Measurements from ENCODE around the gene HSPB9.
A peak's percentile ranks its signal among the peaks of the same experiment; 100 is the strongest.

The HSPB9 gene

DNA sequence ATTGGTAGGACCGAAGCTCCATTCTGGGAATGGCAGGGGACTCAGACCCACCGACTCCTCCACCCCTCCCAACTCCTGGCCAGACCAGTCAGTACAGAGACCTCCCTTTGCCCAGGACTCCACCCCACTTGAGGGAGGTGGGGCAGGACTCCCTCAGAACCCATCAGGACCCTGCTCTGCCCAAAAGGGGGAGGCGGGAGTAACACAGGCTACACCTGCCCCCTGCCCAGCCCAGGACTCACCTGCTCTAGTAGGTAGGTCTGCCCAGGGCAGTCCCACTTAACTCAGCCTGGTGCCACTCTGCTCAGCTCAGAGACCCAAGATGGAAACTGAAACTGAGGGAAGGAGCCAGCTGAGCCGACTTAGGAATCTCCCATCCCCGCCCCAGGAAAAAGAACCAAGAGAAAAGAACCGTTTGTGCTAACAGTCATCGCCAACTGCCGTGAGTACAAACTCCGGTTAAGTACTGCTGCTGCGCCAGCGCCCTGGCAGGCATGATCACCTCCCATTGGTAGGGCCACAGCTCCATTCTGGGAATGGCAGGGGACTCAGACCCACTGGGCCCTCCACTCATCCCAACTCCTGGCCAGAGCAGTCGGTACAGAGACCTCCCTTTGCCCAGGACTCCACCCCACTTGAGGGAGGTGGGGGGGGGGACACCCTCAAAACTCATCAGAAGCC, 10.6 kb upstream of the HSPB9 start:
- no peak for DNase-seq (ENCODE audit: low read depth, low spot score)
- peak overlapping the region; percentile 55 for H3K4me3 ChIP-seq (ENCODE audit: low read depth, low read length)
- TF ChIP-seq, protein P1, sequence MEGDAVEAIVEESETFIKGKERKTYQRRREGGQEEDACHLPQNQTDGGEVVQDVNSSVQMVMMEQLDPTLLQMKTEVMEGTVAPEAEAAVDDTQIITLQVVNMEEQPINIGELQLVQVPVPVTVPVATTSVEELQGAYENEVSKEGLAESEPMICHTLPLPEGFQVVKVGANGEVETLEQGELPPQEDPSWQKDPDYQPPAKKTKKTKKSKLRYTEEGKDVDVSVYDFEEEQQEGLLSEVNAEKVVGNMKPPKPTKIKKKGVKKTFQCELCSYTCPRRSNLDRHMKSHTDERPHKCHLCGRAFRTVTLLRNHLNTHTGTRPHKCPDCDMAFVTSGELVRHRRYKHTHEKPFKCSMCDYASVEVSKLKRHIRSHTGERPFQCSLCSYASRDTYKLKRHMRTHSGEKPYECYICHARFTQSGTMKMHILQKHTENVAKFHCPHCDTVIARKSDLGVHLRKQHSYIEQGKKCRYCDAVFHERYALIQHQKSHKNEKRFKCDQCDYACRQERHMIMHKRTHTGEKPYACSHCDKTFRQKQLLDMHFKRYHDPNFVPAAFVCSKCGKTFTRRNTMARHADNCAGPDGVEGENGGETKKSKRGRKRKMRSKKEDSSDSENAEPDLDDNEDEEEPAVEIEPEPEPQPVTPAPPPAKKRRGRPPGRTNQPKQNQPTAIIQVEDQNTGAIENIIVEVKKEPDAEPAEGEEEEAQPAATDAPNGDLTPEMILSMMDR (IDR thresholded peaks at IDR 0.05; ENCODE audit: insufficient read depth, low read length, missing control alignments): no peak
- ChIA-PET POLR2A (interaction anchor here (1.5 to 2.3 kb wide), 3 partner anchors 85 to 146 kb away, joined by 4 to 7 read pairs (median 4); partner anchors contain the start of genes CNP and DNAJC7), CTCF (interaction anchor here (1.4 to 25.6 kb wide), 6 partner anchors 8 to 415 kb away, joined by 3 to 451 read pairs (median 37); partner anchors contain the start of genes CNP, DNAJC7, KAT2A and NKIRAS2)

DNA sequence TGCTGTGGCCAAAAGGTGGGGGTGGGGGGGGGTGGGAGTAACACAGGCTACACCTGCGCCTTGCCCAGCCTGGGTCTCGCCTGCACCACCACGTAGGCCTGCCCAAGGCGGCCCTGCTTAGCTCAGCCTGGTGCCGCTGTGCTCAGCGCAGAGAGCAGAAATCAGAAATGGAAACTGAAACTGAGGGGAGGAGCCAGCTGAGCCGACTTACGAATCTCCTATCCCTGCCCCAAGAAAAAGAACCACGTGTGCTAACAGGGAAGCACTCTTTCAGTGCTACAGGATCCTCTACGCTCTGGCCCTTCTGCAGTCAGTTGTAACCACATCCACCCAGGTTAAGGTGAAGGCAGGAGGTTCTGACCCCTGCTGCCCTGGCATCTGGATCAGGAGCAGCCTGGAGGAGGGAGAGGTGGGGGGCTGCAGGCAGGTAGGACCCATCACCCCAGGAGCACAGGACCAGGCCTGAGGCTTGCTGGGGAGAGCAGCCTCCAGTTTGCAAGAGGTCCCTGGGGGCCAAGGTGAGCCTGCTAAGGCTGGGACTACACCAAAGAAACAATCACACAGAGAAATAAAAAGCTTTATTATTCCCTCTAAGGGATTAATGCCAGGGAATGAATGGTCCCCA, 9.9 kb upstream of the HSPB9 start, which contains the start of gene DHX58:
Gene DHX58 (minus strand): TSS at position 163 of the 625 bp plus-strand sequence. CDS start 822 bp downstream, outside the sequence.
- ChIA-PET POLR2A (interaction anchor here (0.6 to 2.3 kb wide), 5 partner anchors 85 to 290 kb away, joined by 3 to 7 read pairs (median 4); partner anchors contain the start of genes CNP, DNAJC7 and NKIRAS2), CTCF (interaction anchor here (2.4 to 25.6 kb wide), 5 partner anchors 8 to 150 kb away, joined by 7 to 451 read pairs (median 52); partner anchors contain the start of genes CNP, DNAJC7, KAT2A and NKIRAS2)
- TF ChIP-seq, protein P1 (IDR thresholded peaks at IDR 0.05; ENCODE audit: insufficient read depth, low read length, missing control alignments): no peak
- peak; percentile 36 for DNase-seq (ENCODE audit: low read depth, low spot score)
- peak within 1 kb of the TSS; percentile 55 for H3K4me3 ChIP-seq (ENCODE audit: low read depth, low read length)

DNA sequence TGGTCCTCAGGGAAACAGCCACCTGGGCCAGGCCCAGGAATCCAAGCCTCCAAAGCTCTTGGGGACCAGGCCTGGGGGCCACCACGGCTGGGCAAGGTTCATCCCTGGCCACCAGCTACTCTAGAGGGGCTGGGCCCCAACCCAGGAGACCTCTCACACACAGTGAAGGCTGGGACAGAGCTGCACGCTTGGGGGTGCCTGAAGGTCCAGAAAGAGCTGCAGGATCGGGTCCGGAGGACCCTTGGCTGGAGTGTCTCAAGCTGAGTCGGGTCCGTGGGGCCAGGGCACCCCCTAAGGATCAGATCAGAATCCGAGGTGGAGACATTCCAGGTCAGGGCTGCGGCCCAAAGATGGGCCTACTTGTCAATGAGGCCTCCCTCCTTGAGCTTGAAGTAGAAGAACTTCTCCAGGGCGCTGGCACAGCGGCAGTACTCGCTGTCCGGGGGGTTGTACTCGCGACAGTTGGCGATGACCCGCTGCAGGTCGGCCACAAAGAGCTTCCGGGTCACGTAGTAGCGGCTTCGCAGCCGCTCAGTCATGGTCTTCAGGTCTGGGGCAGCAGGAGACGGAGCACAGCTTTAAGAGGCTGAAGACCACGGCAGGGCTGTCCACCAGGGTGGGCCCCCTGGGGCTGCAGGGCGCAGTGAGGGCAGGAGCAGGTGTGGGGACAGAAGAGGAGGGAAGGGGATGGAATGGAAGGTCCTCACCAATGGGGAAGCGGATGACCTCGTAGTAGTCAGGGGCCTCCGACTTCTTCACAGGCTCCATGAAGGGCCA, 9.1 kb upstream of the HSPB9 start:
- ChIA-PET CTCF (interaction anchor here (0.9 to 25.6 kb wide), 5 partner anchors 11 to 151 kb away, joined by 3 to 451 read pairs (median 52); partner anchors contain the start of genes CNP, DNAJC7 and NKIRAS2), POLR2A (interaction anchor here (1.4 to 2.3 kb wide), 2 partner anchors 94 to 147 kb away, joined by 5 to 7 read pairs; partner anchors contain the start of genes CNP and NKIRAS2)

DNA sequence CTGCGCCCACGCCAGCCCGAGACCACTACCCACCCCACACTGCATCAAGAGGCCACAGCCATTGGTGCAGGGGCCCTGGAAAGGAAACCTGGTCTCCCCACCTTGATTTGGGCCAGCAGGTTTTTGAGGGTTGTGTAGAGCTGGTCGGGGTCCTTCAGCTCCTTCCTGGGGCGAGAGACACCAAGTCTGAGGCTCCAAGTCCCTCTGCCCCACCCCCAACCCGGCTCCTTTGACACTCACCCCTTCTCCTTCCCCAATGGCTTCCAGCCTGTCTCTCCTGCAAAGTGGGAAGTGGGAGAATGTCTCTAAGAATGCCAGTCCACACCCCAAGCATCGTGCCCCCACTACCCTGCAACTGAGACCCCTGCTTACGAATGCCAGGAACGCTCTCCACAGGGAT, 8.5 kb upstream of the HSPB9 start:
- ChIA-PET CTCF (interaction anchor here (0.9 to 25.6 kb wide), 6 partner anchors 12 to 151 kb away, joined by 3 to 451 read pairs (median 28); partner anchors contain the start of genes CNP, DNAJC7 and NKIRAS2), POLR2A (interaction anchor here (2.3 kb wide), 1 partner anchor 148 kb away, joined by 7 read pairs; the partner anchor contains the start of gene CNP)
- TF ChIP-seq, protein P1 (IDR thresholded peaks at IDR 0.05; ENCODE audit: insufficient read depth, low read length, missing control alignments): no peak

More for the DNA sequence above, 9.1 kb upstream of the HSPB9 start:
- TF ChIP-seq, protein P1 (IDR thresholded peaks at IDR 0.05; ENCODE audit: insufficient read depth, low read length, missing control alignments): no peak
- no peak for DNase-seq (ENCODE audit: low read depth, low spot score)
- no peak overlapping the region for H3K4me3 ChIP-seq (ENCODE audit: low read depth, low read length)

GRCh38 chr17:42116705-42117396, 5.8 kb upstream of the HSPB9 start:
- DNase-seq (ENCODE audit: low read depth, low spot score): no peak
- ChIA-PET CTCF (interaction anchor here (0.6 to 25.6 kb wide), 18 partner anchors 10 to 206 kb away, joined by 3 to 451 read pairs (median 6); partner anchors contain the start of genes CNP, DNAJC7, KCNH4 and NKIRAS2), POLR2A (no interaction called here)
- TF ChIP-seq, protein P1 (IDR thresholded peaks at IDR 0.05; ENCODE audit: insufficient read depth, low read length, missing control alignments): peak; percentile 89
- H3K4me3 ChIP-seq (ENCODE audit: low read depth, low read length): no peak overlapping the region

More for the DNA sequence above, 8.5 kb upstream of the HSPB9 start:
- no peak for DNase-seq (ENCODE audit: low read depth, low spot score)
- no peak overlapping the region for H3K4me3 ChIP-seq (ENCODE audit: low read depth, low read length)

Measured in AG04449 (cell line).